Measurements from ENCODE around the gene GMPPB.
"Not testable (repeated sequence)": the region's sequence is repeated elsewhere in the genome, so short reads cannot be mapped to it uniquely, and the experiment has no call there.

DNA sequence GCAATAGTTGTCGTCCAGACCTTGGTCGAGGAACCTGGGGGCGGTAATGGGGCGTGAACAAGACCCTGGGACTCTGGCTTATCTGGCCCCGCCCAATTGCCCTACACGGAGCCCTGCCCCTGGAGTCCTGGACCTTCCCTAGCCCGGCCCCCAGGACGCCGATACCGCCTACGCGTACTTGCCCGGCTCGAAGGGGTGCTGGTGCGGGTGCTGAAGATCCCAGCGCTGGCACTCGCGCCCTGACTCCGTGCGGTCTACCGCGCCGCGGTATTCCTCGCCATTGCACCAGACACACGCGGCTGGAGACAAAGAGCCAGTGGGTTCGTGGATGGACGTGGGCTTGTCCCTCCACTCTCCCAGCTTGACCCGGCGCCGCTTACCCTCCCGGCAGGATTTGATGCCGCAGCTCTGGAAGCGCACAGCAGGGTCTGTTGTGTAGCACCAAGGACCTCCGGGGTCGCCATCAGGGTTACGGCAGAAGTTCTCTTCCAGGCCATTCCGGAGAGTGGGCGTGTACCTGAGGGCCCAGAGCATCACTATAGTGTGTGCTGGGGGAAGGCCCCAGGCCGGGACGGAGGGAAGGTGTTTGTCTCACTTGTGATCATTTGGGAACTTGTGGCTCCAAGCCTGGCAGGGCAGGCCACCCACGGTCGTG lies 36.9 kb downstream of the GMPPB start:
- TF ChIP-seq, protein P1, sequence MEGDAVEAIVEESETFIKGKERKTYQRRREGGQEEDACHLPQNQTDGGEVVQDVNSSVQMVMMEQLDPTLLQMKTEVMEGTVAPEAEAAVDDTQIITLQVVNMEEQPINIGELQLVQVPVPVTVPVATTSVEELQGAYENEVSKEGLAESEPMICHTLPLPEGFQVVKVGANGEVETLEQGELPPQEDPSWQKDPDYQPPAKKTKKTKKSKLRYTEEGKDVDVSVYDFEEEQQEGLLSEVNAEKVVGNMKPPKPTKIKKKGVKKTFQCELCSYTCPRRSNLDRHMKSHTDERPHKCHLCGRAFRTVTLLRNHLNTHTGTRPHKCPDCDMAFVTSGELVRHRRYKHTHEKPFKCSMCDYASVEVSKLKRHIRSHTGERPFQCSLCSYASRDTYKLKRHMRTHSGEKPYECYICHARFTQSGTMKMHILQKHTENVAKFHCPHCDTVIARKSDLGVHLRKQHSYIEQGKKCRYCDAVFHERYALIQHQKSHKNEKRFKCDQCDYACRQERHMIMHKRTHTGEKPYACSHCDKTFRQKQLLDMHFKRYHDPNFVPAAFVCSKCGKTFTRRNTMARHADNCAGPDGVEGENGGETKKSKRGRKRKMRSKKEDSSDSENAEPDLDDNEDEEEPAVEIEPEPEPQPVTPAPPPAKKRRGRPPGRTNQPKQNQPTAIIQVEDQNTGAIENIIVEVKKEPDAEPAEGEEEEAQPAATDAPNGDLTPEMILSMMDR (IDR thresholded peaks at IDR 0.05; ENCODE audit: low read depth, low read length), result not testable (repeated sequence)
- TF ChIP-seq EZH2phosphoT487 (IDR thresholded peaks at IDR 0.05; ENCODE audit: low read depth), result not testable (repeated sequence)

Measured in OCI-LY3 (cell line).